ENCODE data around the gene ALKBH7. TPM values are rescaled to one million over a fixed set of nuclear protein-coding genes. Genes with fewer than 3 reads are reported as not detected.
"Not testable (repeated sequence)": the region's sequence is repeated elsewhere in the genome, so short reads cannot be mapped to it uniquely, and the experiment has no call there.

ALKBH7 gene
- total RNA-seq, 4 donors from 2014 or later, result 54.5 to 91.1 (median 77.4) TPM

DNA sequence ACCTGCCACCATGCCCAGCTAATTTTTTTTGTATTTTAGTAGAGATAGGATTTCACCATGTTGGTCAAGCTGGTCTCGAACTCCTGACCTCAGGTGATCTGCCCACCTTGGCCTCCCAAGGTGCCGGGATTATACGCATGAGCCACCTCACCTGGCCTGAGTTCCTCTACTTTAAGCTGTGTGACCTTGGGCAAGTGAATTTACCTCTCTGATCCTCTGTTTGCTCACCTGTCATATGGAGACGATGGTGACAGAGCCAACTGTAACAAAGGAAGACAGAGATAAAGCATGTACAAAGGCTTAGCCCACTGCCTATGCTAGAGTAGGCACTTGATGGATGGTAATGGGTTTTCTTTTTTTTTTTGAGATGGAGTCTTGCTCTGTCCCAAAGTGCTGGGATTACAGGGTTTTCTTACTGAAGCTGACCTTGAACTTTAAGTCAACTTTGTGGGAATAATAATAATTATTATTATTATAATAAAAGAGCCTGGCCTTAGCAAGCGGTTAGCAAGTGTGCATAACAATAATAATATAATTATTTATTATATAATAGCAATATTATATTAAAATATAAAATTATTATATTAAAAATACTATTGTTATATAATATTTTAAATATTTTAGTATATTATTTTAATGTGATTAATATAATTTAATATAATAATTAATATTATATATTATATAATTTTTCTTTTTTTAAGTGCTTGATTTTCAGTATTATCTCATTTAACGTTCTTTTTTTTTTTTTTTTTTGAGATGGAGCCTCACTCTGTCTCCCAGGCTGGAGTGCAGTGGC, 37.9 kb upstream of the ALKBH7 start:
- H3K4me3 ChIP-seq (ENCODE audit: low read depth, poor library complexity, severe bottlenecking), result no peak overlapping the region
- WGBS, 2 donors, result 93% methylated on average over 6 of the region's 6 CpGs
- intact Hi-C loops (cut with DNase I; ENCODE audit: low total_unique reads), result no loop called here
- no peak for TF ChIP-seq POLR2A (IDR thresholded peaks at IDR 0.05)
- TF ChIP-seq, protein P1, sequence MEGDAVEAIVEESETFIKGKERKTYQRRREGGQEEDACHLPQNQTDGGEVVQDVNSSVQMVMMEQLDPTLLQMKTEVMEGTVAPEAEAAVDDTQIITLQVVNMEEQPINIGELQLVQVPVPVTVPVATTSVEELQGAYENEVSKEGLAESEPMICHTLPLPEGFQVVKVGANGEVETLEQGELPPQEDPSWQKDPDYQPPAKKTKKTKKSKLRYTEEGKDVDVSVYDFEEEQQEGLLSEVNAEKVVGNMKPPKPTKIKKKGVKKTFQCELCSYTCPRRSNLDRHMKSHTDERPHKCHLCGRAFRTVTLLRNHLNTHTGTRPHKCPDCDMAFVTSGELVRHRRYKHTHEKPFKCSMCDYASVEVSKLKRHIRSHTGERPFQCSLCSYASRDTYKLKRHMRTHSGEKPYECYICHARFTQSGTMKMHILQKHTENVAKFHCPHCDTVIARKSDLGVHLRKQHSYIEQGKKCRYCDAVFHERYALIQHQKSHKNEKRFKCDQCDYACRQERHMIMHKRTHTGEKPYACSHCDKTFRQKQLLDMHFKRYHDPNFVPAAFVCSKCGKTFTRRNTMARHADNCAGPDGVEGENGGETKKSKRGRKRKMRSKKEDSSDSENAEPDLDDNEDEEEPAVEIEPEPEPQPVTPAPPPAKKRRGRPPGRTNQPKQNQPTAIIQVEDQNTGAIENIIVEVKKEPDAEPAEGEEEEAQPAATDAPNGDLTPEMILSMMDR (IDR thresholded peaks at IDR 0.05), result no peak
- no peak for DNase-seq (ENCODE audit: low spot score in 2 of 2)

DNA sequence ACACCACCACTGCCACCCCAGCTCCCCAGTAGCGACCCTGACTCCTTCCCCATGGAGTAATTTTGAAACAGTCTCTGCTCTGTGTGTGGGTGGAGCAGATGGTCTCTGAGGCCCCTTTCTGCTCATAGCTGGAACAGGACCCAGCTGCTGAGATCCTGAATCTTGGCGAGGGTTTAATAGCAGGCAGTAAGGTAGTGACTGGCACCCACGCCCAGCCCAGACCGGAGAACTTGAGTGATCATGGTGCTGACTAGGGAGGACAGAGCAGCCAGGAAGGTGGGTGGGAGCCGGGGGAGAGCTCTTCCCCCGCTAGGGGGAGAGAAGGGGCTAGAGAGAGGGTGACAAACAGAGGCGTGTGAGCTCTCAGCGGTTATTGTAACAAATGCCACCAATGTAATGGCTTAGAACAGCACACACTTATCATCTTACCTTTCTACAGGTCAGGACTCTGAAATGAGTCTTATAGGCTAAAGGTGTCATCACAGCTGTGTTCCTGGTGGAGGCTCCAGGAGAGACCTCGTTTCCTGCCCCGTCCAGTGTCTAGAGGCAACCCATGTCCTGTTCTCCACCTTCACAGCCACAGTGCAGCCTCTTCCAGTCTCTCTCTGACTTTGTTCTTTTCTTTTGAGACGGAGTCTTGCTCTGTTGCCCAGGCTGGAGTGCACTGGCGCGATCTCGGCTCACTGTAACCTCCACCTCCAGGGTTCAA, 31.9 kb upstream of the ALKBH7 start:
- no peak overlapping the region for H3K4me3 ChIP-seq (ENCODE audit: low read depth, poor library complexity, severe bottlenecking)
- TF ChIP-seq, protein P1 (IDR thresholded peaks at IDR 0.05), result no peak
- intact Hi-C loops (cut with DNase I; ENCODE audit: low total_unique reads), result no loop called here
- 58 to 72% methylated on average over 14 of the region's 14 CpGs for WGBS, 2 donors
- no peak for DNase-seq (ENCODE audit: low spot score in 2 of 2)

DNA sequence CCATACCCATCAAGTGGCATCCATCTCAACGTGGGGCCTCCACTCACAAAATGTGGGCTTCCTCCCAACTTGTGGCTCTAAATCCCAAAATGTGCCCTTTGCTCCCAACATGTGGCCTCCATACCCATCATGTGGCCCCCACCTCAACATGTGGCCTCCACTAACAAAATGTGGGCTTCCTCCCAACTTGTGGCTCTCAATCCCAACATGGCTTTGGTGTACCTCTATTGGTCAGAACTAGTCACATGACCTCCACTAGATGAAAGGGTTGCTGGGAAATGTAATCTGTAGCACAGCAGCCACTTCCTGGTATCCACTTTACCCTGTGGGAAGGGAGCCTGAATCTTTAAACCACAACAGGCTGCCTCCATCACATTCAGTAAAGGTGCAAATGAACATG, 29.1 kb upstream of the ALKBH7 start:
- no peak overlapping the region for H3K4me3 ChIP-seq (ENCODE audit: low read depth, poor library complexity, severe bottlenecking)
- WGBS, 2 donors, result 67 to 79% methylated on average over 1 of the region's 1 CpG
- TF ChIP-seq, protein P1 (IDR thresholded peaks at IDR 0.05), result no peak
- no peak for TF ChIP-seq POLR2A (IDR thresholded peaks at IDR 0.05)
- no peak for DNase-seq (ENCODE audit: low spot score in 2 of 2)
- intact Hi-C loops (cut with DNase I; ENCODE audit: low total_unique reads), result no loop called here

DNA sequence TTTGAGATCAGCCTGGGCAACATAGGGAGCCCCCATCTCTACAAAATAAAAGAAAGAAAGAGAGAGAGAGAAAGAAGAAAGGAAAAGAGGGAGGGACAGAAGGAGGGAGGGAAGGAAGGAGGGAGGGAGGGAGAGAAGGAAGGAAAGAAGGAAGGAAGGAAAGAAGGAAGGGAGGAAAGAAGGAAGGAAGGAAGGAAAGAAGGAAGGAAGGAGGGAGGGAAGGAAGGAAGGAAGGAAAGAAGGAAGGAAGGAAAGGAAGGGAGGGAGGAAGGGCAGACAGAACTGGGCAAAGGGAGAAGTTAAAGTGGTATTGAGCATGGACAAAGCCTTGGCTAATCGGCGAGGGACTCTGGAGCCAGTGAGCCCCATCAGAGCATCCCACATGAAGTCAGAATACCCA, 23.3 kb upstream of the ALKBH7 start:
- intact Hi-C loops (cut with DNase I; ENCODE audit: low total_unique reads), result loop anchor here (5.0 kb wide), 1 partner anchor 1472 kb away; no protein-coding TSS in a partner anchor
- 91 to 92% methylated on average over 2 of the region's 2 CpGs for WGBS, 2 donors
- H3K4me3 ChIP-seq (ENCODE audit: low read depth, poor library complexity, severe bottlenecking); DNase-seq (ENCODE audit: low spot score in 2 of 2): not testable (repeated sequence)

DNA sequence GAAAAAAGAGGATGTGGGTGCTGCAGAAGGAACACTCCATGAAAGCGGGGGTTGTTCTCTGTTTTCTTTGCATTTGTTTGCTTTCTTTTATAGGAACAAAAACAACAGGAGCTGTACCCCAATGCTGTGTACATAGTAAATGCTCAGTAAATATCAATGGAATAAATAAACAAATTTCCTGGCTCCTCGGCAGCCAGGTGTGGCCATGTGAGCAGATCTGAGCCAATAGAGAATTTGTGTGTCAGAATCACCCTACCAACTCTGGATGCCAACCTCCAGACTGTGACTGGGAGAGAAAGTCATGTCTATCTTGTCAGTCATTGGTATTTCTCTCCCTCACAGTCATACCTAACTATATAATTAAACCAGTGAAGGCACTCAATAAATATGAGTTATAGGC, 21.9 kb upstream of the ALKBH7 start:
- WGBS, 2 donors, result 76 to 85% methylated on average over 2 of the region's 2 CpGs
- no peak for DNase-seq (ENCODE audit: low spot score in 2 of 2)
- TF ChIP-seq, protein P1 (IDR thresholded peaks at IDR 0.05), result no peak
- no peak for TF ChIP-seq POLR2A (IDR thresholded peaks at IDR 0.05)
- intact Hi-C loops (cut with DNase I; ENCODE audit: low total_unique reads), result no loop called here
- H3K4me3 ChIP-seq (ENCODE audit: low read depth, poor library complexity, severe bottlenecking), result no peak overlapping the region

DNA sequence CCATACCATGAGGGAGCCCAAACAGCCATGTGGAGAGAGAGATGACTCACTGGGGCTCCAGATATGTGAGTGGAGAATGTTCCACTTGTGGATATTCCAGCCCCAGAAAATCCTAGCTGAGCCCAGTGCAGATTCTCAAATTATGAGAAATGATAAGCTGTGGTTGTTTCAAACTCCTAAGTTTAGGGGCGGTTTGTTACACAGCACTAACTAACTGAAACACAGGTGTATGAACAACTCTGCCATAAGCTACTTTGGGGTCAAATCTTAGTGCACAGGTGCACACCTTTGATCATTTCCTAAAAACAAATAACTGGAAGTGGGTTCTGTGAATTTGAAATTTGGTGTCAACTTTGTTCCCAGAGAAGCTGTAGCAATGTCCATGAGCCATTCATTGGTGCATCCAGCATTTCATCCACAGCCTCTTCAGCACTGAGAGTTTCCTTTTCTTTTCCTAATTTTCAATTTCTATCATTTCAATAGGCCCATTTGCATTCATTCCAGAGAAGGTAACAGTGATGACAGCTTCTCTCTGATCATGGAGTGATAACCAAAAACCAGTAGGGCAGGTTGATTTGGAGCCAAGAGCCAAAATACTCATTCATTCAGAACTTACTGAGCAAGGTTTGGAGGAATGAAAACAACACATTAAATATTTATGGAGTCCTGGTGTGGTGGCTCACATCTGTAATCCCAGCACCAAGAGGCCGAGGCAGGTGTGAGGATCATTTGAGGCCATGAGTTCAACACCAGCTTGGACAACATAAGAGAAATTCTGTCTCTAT, 20.0 kb upstream of the ALKBH7 start:
- TF ChIP-seq, protein P1 (IDR thresholded peaks at IDR 0.05), result no peak
- TF ChIP-seq POLR2A (IDR thresholded peaks at IDR 0.05), result no peak
- no peak for DNase-seq (ENCODE audit: low spot score in 2 of 2)
- intact Hi-C loops (cut with DNase I; ENCODE audit: low total_unique reads), result no loop called here
- no peak overlapping the region for H3K4me3 ChIP-seq (ENCODE audit: low read depth, poor library complexity, severe bottlenecking)
- WGBS, 2 donors, result 76 to 87% methylated on average over 2 of the region's 2 CpGs
